HG02943 (cell line): ENCODE data around the gene DCAKD.

Source experiments
- ATAC-seq: cut with Tn5 transposase; IDR thresholded peaks from one replicate; pipeline ENCODE4 v1.9.1; 2021; ENCODE audit warnings: mild to moderate bottlenecking, low read depth, moderate library complexity; ENCODE audit not compliant: unreplicated experiment

Gene DCAKD

GRCh38 chr17:45032174-45032541 is 19.3 kb downstream of the DCAKD start:
- no peak for ATAC-seq

- ATAC-seq: no peak
Observed at GRCh38 chr17:45031231-45032173, 19.9 kb downstream of the DCAKD start.

- no peak for ATAC-seq
Observed at GRCh38 chr17:45030733-45031132, 20.7 kb downstream of the DCAKD start.

- no peak for ATAC-seq
Observed at GRCh38 chr17:45029758-45030423, 21.5 kb downstream of the DCAKD start.

GRCh38 chr17:45029096-45029495 is 22.3 kb downstream of the DCAKD start:
- no peak for ATAC-seq

- ATAC-seq: no peak
Observed at GRCh38 chr17:45022655-45023339, 28.6 kb downstream of the DCAKD start.

- no peak for ATAC-seq
Observed at GRCh38 chr17:45022288-45022648, 29.2 kb downstream of the DCAKD start.

- no peak for ATAC-seq
Observed at GRCh38 chr17:45021607-45022287, 29.7 kb downstream of the DCAKD start.

GRCh38 chr17:45020354-45021138 is 30.9 kb downstream of the DCAKD start:
- ATAC-seq: no peak

GRCh38 chr17:45018848-45019711 is 32.4 kb downstream of the DCAKD start:
- ATAC-seq: no peak

GRCh38 chr17:45018514-45018847 is 33.0 kb downstream of the DCAKD start:
- ATAC-seq: no peak

- ATAC-seq: no peak
Observed at GRCh38 chr17:45016823-45017222, 34.6 kb downstream of the DCAKD start.

GRCh38 chr17:45016237-45016636 is 35.2 kb downstream of the DCAKD start:
- ATAC-seq: no peak

GRCh38 chr17:45013021-45013997 is 38.1 kb downstream of the DCAKD start:
- no peak for ATAC-seq

GRCh38 chr17:45011767-45012166 is 39.7 kb downstream of the DCAKD start:
- no peak for ATAC-seq

GRCh38 chr17:45009676-45010467 is 41.6 kb downstream of the DCAKD start:
- no peak for ATAC-seq

GRCh38 chr17:45008216-45008615 is 43.2 kb downstream of the DCAKD start:
- no peak for ATAC-seq
